ENCODE measurements around the gene KRT33A.

- TF ChIP-seq CTCF (IDR thresholded peaks at IDR 0.05; ENCODE audit: low read length) (no peak), EZH2 (IDR thresholded peaks at IDR 0.05; ENCODE audit: borderline replicate concordance, low read length) (no peak)
Observed at GRCh38 chr17:41339571-41340172, 11.0 kb downstream of the KRT33A start.

All from OCI-LY1 (cell line).